Stimulated activated naive CD4-positive, alpha-beta T cell (primary cell): Measurements from ENCODE around the gene ST6GALNAC3.
"Not testable (repeated sequence)": the region's sequence is repeated elsewhere in the genome, so short reads cannot be mapped to it uniquely, and the experiment has no call there.

Experiments used
- DNase-seq, 6 experiments: peaks; one replicate each; lab custom pipeline; 2025; lab: John Stamatoyannopoulos, UW

The ST6GALNAC3 gene

GRCh38 chr1:76190749-76191424, 116.3 kb downstream of the ST6GALNAC3 start:
- DNase-seq, result no peak

GRCh38 chr1:76191561-76191960, 117.0 kb downstream of the ST6GALNAC3 start:
- no peak for DNase-seq

- no peak for DNase-seq
Observed at GRCh38 chr1:76198452-76198851, 123.9 kb downstream of the ST6GALNAC3 start.

GRCh38 chr1:76202670-76203069, 128.1 kb downstream of the ST6GALNAC3 start:
- DNase-seq, result no peak

- DNase-seq, result no peak
Observed at GRCh38 chr1:76203127-76203526, 128.6 kb downstream of the ST6GALNAC3 start.

- no peak for DNase-seq
Observed at GRCh38 chr1:76209238-76209637, 134.7 kb downstream of the ST6GALNAC3 start.

- DNase-seq, result no peak
Observed at GRCh38 chr1:76209648-76210047, 135.1 kb downstream of the ST6GALNAC3 start.

- peak in 1 of 6 experiments; percentile 1 for DNase-seq
Observed at GRCh38 chr1:76210160-76210559, 135.6 kb downstream of the ST6GALNAC3 start.

GRCh38 chr1:76218888-76219287, 144.3 kb downstream of the ST6GALNAC3 start:
- DNase-seq, result no peak

- no peak for DNase-seq
Observed at GRCh38 chr1:76219366-76219818, 144.8 kb downstream of the ST6GALNAC3 start.

GRCh38 chr1:76224752-76225151, 150.2 kb downstream of the ST6GALNAC3 start:
- DNase-seq, result no peak

GRCh38 chr1:76225526-76225925, 151.0 kb downstream of the ST6GALNAC3 start:
- no peak for DNase-seq

- no peak for DNase-seq
Observed at GRCh38 chr1:76227621-76228020, 153.1 kb downstream of the ST6GALNAC3 start.

- no peak for DNase-seq
Observed at GRCh38 chr1:76229279-76230005, 154.9 kb downstream of the ST6GALNAC3 start.

GRCh38 chr1:76230842-76231281, 156.3 kb downstream of the ST6GALNAC3 start:
- DNase-seq, result no peak

GRCh38 chr1:76231320-76231719, 156.8 kb downstream of the ST6GALNAC3 start:
- no peak for DNase-seq

- no peak for DNase-seq
Observed at GRCh38 chr1:76232666-76233065, 158.1 kb downstream of the ST6GALNAC3 start.

- DNase-seq, result no peak
Observed at GRCh38 chr1:76234061-76234460, 159.5 kb downstream of the ST6GALNAC3 start.

GRCh38 chr1:76237211-76237610, 162.7 kb downstream of the ST6GALNAC3 start:
- no peak for DNase-seq

GRCh38 chr1:76238094-76238628, 163.6 kb downstream of the ST6GALNAC3 start:
- DNase-seq, result no peak

GRCh38 chr1:76239470-76239918, 164.9 kb downstream of the ST6GALNAC3 start:
- DNase-seq, result no peak

GRCh38 chr1:76240316-76240715, 165.8 kb downstream of the ST6GALNAC3 start:
- no peak for DNase-seq

- DNase-seq, result not testable (repeated sequence)
Observed at GRCh38 chr1:76242587-76242986, 168.0 kb downstream of the ST6GALNAC3 start.
